Caco-2 (cell line): ENCODE measurements around the gene TRPV5. TPM values are rescaled to one million over a fixed set of nuclear protein-coding genes. Genes with fewer than 3 reads are reported as not detected.

Experiments used
- BruUV-seq: library from RNA; stranded (reverse); fragments of 400-500 nt; replicated peaks from 2 replicates; lab custom pipeline; 2021; lab: Mats Ljungman, UMichigan
- CTCF ChIA-PET: fragments of 300-600 bp; sonication (Branson Sonifier 250); formaldehyde crosslinking; loops from one replicate; lab custom pipeline; 2022; ENCODE audit warnings: antibody characterized with exemption; lab: Charles Lee
- POLR2A ChIA-PET: fragments of 300-600 bp; sonication (Branson Sonifier 250); formaldehyde crosslinking; loops from one replicate; lab custom pipeline; 2022; ENCODE audit warnings: antibody characterized with exemption; lab: Charles Lee
- DNase-seq, 2 experiments: peaks; one replicate each; pipeline versions ENCODE4 v3.0.0 to v3.0.0-alpha.2; 2020 to 2022
- H3K27me3 ChIP-seq: replicated peaks from 2 replicates; pipeline ENCODE4 v1.6.0; 2011; ENCODE audit warnings: low read length; ENCODE audit not compliant: control insufficient read depth, insufficient read depth
- H3K36me3 ChIP-seq: 2 replicates; pipeline ENCODE4 v1.5.1; 2011; ENCODE audit warnings: low read length; ENCODE audit not compliant: control insufficient read depth, insufficient read depth
- H3K4me1 ChIP-seq: fragments of 250-450 bp; sonication (Bioruptor Pico); 2 replicates; pipeline ENCODE4 v1.5.1; 2020; ENCODE audit warnings: mild to moderate bottlenecking
- H3K4me3 ChIP-seq: 2 replicates; pipeline ENCODE4 v1.5.1; 2011; ENCODE audit warnings: low read depth, mild to moderate bottlenecking, control low read depth, low read length
- H3K9me3 ChIP-seq: fragments of 250-450 bp; sonication (Bioruptor Pico); 2 replicates; pipeline ENCODE4 v1.5.1; 2020; ENCODE audit warnings: mild to moderate bottlenecking, moderate library complexity
- H3K27ac Mint-ChIP-seq: one replicate; pipeline ENCODE4 v1.8.0; 2022; ENCODE audit warnings: mixed read lengths; ENCODE audit not compliant: unreplicated experiment
- H3K27me3 Mint-ChIP-seq: one replicate; pipeline ENCODE4 v1.8.0; 2022; ENCODE audit warnings: mixed read lengths; ENCODE audit not compliant: insufficient read depth, unreplicated experiment
- H3K36me3 Mint-ChIP-seq: one replicate; pipeline ENCODE4 v1.8.0; 2022; ENCODE audit warnings: mild to moderate bottlenecking, mixed read lengths; ENCODE audit not compliant: insufficient read depth, unreplicated experiment
- H3K4me1 Mint-ChIP-seq: one replicate; pipeline ENCODE4 v1.8.0; 2022; ENCODE audit warnings: low read depth, mixed read lengths; ENCODE audit not compliant: unreplicated experiment
- H3K4me3 Mint-ChIP-seq: one replicate; pipeline ENCODE4 v1.8.0; 2022; ENCODE audit warnings: mild to moderate bottlenecking, moderate library complexity, mixed read lengths; ENCODE audit not compliant: unreplicated experiment
- H3K9me3 Mint-ChIP-seq: one replicate; pipeline ENCODE4 v1.8.0; 2022; ENCODE audit warnings: mixed read lengths; ENCODE audit not compliant: unreplicated experiment
- CTCF ChIP-seq, 2 experiments: fragments of 200-600 bp in 1 of 2; IDR thresholded peaks; 1 replicate in 1 of 2; 2 replicates in 1 of 2; pipeline versions ENCODE4 v1.5.1 to v1.8.0; 2011 to 2022; ENCODE audit warnings: antibody characterized with exemption in 1 of 2, control low read depth in 1 of 2, inconsistent platforms in 1 of 2, low read depth in 1 of 2, low read length in 1 of 2, mild to moderate bottlenecking in 1 of 2, moderate library complexity in 1 of 2; ENCODE audit not compliant: insufficient read depth in 1 of 2, severe bottlenecking in 1 of 2, unreplicated experiment in 1 of 2
- intact Hi-C: fragments of 100-400 bp; cut with micrococcal nuclease; formaldehyde crosslinking; loops from one replicate; pipeline ENCODE4 v1.10.0; 2022; ENCODE audit not compliant: unreplicated experiment
- total RNA-seq: library from RNA; stranded (reverse); gene quantifications from 2 replicates; pipeline ENCODE4 v1.2.3, GENCODE V29; 2022

The TRPV5 gene
- total RNA-seq, 1 experiment from 2014 or later: not detected

DNA sequence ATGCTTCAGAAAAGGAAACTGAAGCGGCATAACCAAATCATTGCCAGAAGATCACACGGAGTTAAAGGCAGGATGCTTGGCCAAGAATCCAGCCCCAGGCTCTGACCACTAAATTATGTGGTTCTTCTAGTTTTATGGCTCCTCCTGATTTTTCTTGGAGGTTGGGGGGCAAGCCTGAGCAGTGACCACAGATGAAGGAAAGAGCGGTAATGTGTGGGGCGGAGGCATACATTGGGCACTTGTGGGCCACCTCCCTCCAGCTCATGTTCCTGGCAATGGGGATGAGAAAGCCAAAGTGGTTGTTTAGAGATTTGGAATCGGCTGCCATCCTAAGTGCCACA lies 51.2 kb downstream of the TRPV5 start:
- no peaks in the 10 kb centered on the region for H3K4me1 Mint-ChIP-seq
- no TSS peak for BruUV-seq
- no peaks in the 10 kb centered on the region for H3K36me3 Mint-ChIP-seq
- no peaks in the 10 kb centered on the region for H3K9me3 Mint-ChIP-seq
- no peak for DNase-seq
- H3K27me3 Mint-ChIP-seq: no peaks in the 10 kb centered on the region
- TF ChIP-seq CTCF (IDR thresholded peaks at IDR 0.05; ENCODE audit: insufficient read depth in 1 of 2, low read depth in 1 of 2, low read length in 1 of 2, severe bottlenecking in 1 of 2, unreplicated experiment in 1 of 2): no peak
- H3K4me3 Mint-ChIP-seq: peak overlapping the region; percentile 27
- Histone ChIP-seq H3K36me3 (no peaks in the 10 kb centered on the region), H3K9me3 (no peaks in the 10 kb centered on the region), H3K27me3 (no peaks in the 10 kb centered on the region), H3K4me1 (peaks cover 22% of the 10 kb centered on the region), H3K4me3 (no peak overlapping the region)
- CTCF ChIA-PET: interaction anchor here (1.8 kb wide), 1 partner anchor 78 kb away, joined by 20 read pairs; no protein-coding TSS in a partner anchor
- POLR2A ChIA-PET: no interaction called here
- H3K27ac Mint-ChIP-seq: no peak overlapping the region
- intact Hi-C loops: no loop called here

DNA sequence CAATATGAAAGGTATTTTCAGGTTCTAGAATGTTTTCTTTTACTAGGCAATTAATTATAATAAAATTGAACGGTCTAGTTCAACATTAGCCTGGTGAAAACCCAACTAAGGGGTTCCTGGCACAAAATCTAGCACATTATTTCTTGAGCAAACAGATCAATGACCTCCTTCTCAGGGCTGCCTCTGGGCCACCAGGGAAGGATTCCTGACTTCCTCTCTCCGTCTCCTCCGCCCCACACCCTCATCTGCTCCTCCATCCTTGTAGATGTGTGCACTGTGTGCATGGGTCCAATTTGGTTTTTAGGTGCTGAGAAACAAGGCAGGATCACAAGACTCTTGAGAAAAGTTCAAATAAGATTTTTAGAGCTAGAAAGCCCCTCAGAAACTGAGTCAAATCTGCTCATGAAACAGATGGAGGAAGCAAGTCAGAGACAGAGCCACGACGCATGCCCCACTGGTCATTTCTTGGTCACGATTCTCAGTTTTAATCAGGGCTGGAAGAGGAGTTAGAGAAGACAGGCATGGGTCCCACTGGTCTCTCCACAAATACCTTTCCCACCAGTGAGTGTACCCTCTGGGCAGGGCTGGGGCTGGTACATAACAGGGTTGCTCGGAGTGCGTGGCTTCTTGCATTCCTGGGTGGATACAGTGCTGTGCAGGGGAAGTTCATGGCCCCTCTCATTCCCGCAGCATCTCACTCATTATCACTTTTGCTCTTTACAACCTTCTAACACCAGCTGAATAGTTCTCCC lies 51.8 kb downstream of the TRPV5 start:
- DNase-seq: peak in 1 of 2 experiments; percentile 30
- Mint-ChIP-seq H3K36me3 (no peaks in the 10 kb centered on the region), H3K4me1 (no peaks in the 10 kb centered on the region), H3K27me3 (no peaks in the 10 kb centered on the region), H3K9me3 (no peaks in the 10 kb centered on the region), H3K4me3 (peak overlapping the region; percentile 27), H3K27ac (no peak overlapping the region)
- Histone ChIP-seq H3K4me1 (peaks cover 22% of the 10 kb centered on the region), H3K27me3 (no peaks in the 10 kb centered on the region), H3K4me3 (no peak overlapping the region), H3K36me3 (no peaks in the 10 kb centered on the region), H3K9me3 (no peaks in the 10 kb centered on the region)
- ChIA-PET CTCF (interaction anchor here (1.0 to 2.2 kb wide), 7 partner anchors 13 to 334 kb away, joined by 3 to 20 read pairs (median 4); no protein-coding TSS in a partner anchor), POLR2A (no interaction called here)
- no TSS peak for BruUV-seq
- intact Hi-C loops: loop anchor here (1.0 to 2.0 kb wide), 4 partner anchors 58 to 334 kb away; partner anchors contain the start of gene LLCFC1
- no peak for TF ChIP-seq CTCF (IDR thresholded peaks at IDR 0.05; ENCODE audit: insufficient read depth in 1 of 2, low read depth in 1 of 2, low read length in 1 of 2, severe bottlenecking in 1 of 2, unreplicated experiment in 1 of 2)

DNA sequence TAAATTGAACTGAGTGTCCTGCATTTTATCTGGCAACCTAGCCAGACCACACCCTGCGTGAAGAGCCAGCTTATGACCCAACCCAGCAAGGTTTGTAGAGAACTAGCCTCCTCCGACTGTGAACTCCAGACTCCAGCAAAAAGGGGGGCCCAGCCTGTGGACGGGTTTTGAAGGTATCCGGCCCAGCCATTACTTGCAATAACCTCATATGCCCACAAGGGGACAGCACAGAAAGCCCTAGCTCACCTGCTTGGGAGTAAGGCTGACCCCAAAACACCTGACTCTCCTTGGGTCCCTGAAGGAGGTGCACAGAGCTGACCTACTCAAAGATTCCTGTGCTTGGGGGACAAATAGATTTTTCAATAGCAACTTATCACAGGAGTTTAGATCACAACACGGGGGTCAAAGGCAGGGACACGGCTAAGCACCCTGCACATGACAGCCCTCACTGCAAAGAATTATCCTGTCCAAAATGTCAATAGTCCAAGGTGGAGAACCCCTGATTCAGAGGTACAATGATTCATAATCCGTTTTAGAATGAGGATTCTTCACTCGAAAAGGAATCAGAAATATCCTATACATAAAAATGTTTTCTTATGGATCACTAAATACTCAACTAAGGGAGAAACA lies 52.6 kb downstream of the TRPV5 start:
- no peak overlapping the region for H3K27ac Mint-ChIP-seq
- no peaks in the 10 kb centered on the region for H3K36me3 ChIP-seq
- no peak overlapping the region for H3K4me3 ChIP-seq
- H3K36me3 Mint-ChIP-seq: no peaks in the 10 kb centered on the region
- peaks cover 20% of the 10 kb centered on the region for H3K4me1 ChIP-seq
- CTCF ChIA-PET: interaction anchor here (0.5 to 2.2 kb wide), 10 partner anchors 9 to 334 kb away, joined by 3 to 20 read pairs (median 4); no protein-coding TSS in a partner anchor
- intact Hi-C loops: loop anchor here (1.0 to 2.0 kb wide), 4 partner anchors 58 to 334 kb away; partner anchors contain the start of gene LLCFC1
- POLR2A ChIA-PET: no interaction called here
- DNase-seq: peak; percentile 53 to 54
- no TSS peak for BruUV-seq
- no peaks in the 10 kb centered on the region for H3K27me3 Mint-ChIP-seq
- H3K9me3 ChIP-seq: no peaks in the 10 kb centered on the region
- peak; percentile 91 to 92 for TF ChIP-seq CTCF (IDR thresholded peaks at IDR 0.05; ENCODE audit: insufficient read depth in 1 of 2, low read depth in 1 of 2, low read length in 1 of 2, severe bottlenecking in 1 of 2, unreplicated experiment in 1 of 2)
- no peaks in the 10 kb centered on the region for H3K4me1 Mint-ChIP-seq
- no peaks in the 10 kb centered on the region for H3K9me3 Mint-ChIP-seq
- no peak overlapping the region for H3K4me3 Mint-ChIP-seq
- H3K27me3 ChIP-seq: no peaks in the 10 kb centered on the region
